Pancreas (tissue), 10 donors: Measurements from ENCODE around the gene VSTM1. TPM values are rescaled to one million over a fixed set of nuclear protein-coding genes. Genes with fewer than 3 reads are reported as not detected.

ENCODE experiments used
- ATAC-seq, 4 donors: fragments of 200-7000 bp; cut with Tn5 transposase; one replicate each; pipeline versions ENCODE4 v1.8.0 to v1.9.1; 2020; ENCODE audit warnings: mild to moderate bottlenecking in 4 of 4, moderate library complexity in 4 of 4
- DNase-seq, 6 donors: peaks; one replicate each; pipeline ENCODE4 v3.0.0-alpha.2; 2020
- FAIRE-seq: peaks from 2 replicates; lab custom pipeline; 2012; peaks lifted over from hg19 to GRCh38; lab: Jason Lieb, UNC
- H3K27ac ChIP-seq, 4 donors: fragments of 200-600 bp; sonication (generic); 1 replicate in 3 of 4; 2 replicates in 1 of 4; pipeline versions ENCODE4 v1.5.0 to v1.8.0; 2020
- H3K27me3 ChIP-seq, 4 donors: fragments of 200-600 bp; one replicate each; pipeline ENCODE4 v1.8.0; 2021
- H3K36me3 ChIP-seq, 3 donors: fragments of 200-600 bp; sonication (generic) in 1 of 3; one replicate each; pipeline versions ENCODE4 v1.5.0 to v1.8.0; 2020 to 2021
- H3K4me1 ChIP-seq, 3 donors: fragments of 200-600 bp; one replicate each; pipeline ENCODE4 v1.8.0; 2021
- H3K4me3 ChIP-seq, 4 donors: fragments of 200-600 bp; sonication (generic) in 2 of 4; one replicate each; pipeline versions ENCODE4 v1.5.0 to v1.8.0; 2020 to 2021
- H3K9me3 ChIP-seq, 4 donors: fragments of 200-600 bp; one replicate each; pipeline ENCODE4 v1.8.0; 2021
- WGBS, 2 donors: extraction: QIAGEN DNeasy Blood & Tissue Kit; methylation state at CpG; one replicate each; pipeline ENCODE4 v1.1.7; 2013; 5-methylcytosine and 5-hydroxymethylcytosine counted together
- intact Hi-C, 3 donors: fragments of 100-400 bp; cut with DNase I; formaldehyde crosslinking; loops; one replicate each; pipeline versions ENCODE4 v1.11.1 to v1.14.2; 2022
- polyA plus RNA-seq, 2 donors: library from polyadenylated mRNA; stranded (reverse); fragments of 200-250 nt; gene quantifications; one replicate each; pipeline ENCODE4 v1.2.3, GENCODE V29; 2013
- total RNA-seq, 6 donors: library from RNA; stranded (reverse); fragmentation: NEBNext Ultra II Directional in 4 of 6; extraction: Animal tissue kit (Norgen Biotek cat#: 25700) in 4 of 6; gene quantifications; one replicate each; pipeline versions ENCODE4 v1.2.1 to v1.2.4, GENCODE V29; 2021 to 2023
- TF ChIP-seq, protein P1 (sequence below), 4 donors: fragments of 200-600 bp; sonication (generic) in 3 of 4; IDR thresholded peaks; one replicate each; pipeline versions ENCODE4 v1.5.0 to v1.8.0; 2021; ENCODE audit warnings: antibody characterized with exemption in 4 of 4
- donor health status: healthy with polysubstance abuse.
- donor health status: DM: no; HTN: no; CAD: no; lungs with moderate emphysema.
- donor health status: DM: no; HTN: no; CAD: no.
- donor health status: control.
- donor health status: control.
- donor health status: Bipolar disorder and iron deficiency.
- donor health status: DM: yes; HTN: yes; CAD: no.
- donor health status: DM: no; HTN: no; CAD: no.
- donor health status: DM: no; HTN: no; CAD: no.
- donor health status: DM: yes; HTN: yes; CAD: no.

Gene VSTM1, protein sequence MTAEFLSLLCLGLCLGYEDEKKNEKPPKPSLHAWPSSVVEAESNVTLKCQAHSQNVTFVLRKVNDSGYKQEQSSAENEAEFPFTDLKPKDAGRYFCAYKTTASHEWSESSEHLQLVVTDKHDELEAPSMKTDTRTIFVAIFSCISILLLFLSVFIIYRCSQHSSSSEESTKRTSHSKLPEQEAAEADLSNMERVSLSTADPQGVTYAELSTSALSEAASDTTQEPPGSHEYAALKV
- total RNA-seq (not detected), polyA plus RNA-seq (not detected)

DNA sequence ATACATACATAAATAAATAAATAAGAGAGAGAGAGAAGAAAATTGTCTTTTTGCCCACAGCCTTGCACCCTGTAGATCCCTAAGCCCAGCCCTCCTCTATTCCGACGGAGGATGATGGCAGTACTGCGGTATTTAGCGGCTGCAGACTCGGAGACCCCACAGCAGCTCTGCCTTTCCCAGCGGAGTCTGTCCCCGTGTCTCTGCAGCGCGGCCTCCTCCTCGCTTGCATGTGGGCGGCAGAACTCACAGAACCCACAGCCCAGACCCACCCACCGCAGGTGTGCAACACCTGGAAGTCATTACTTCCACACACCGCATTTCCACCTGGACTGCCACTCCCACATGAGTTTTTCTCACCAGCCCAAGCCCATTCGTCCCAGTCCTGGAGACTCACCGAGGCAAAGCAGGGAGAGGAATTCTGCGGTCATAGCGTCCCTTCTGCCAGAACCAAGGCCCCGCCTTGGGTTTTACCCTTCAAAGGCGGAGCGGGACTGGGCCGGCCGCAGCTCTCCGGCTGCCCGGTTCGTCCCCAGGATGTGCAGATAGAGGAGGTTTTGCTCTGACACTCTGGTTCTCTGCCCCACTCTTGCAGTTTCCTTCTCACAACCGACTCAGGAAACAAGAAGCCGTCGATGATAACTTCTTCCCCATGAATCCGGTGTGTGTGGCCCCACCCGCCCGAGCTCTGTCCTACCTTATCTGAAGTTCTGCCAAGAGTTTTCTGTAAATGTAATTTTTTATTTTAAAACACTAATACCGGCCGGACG lies at the start of gene VSTM1:
Gene VSTM1 (minus strand): TSS at position 548 of the 767 bp plus-strand sequence. CDS start 120 bp downstream, at position 428.
- Histone ChIP-seq H3K4me1 (no peaks in the 10 kb centered on the region), H3K27me3 (peaks cover 0 to 5% (median 0%) of the 10 kb centered on the region in 4 donors), H3K4me3 (no peak within 1 kb of the TSS), H3K27ac (no peak within 1 kb of the TSS), H3K9me3 (no peaks in the 10 kb centered on the region), H3K36me3 (no peaks in the 10 kb centered on the region)
- intact Hi-C loops: no loop called here
- FAIRE-seq (no peak), ATAC-seq (no peak), DNase-seq (no peak)
- TF ChIP-seq, protein P1, sequence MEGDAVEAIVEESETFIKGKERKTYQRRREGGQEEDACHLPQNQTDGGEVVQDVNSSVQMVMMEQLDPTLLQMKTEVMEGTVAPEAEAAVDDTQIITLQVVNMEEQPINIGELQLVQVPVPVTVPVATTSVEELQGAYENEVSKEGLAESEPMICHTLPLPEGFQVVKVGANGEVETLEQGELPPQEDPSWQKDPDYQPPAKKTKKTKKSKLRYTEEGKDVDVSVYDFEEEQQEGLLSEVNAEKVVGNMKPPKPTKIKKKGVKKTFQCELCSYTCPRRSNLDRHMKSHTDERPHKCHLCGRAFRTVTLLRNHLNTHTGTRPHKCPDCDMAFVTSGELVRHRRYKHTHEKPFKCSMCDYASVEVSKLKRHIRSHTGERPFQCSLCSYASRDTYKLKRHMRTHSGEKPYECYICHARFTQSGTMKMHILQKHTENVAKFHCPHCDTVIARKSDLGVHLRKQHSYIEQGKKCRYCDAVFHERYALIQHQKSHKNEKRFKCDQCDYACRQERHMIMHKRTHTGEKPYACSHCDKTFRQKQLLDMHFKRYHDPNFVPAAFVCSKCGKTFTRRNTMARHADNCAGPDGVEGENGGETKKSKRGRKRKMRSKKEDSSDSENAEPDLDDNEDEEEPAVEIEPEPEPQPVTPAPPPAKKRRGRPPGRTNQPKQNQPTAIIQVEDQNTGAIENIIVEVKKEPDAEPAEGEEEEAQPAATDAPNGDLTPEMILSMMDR (IDR thresholded peaks at IDR 0.05): no peak
- WGBS, 2 donors: 61 to 73% methylated on average over 34 of the region's 34 CpGs

DNA sequence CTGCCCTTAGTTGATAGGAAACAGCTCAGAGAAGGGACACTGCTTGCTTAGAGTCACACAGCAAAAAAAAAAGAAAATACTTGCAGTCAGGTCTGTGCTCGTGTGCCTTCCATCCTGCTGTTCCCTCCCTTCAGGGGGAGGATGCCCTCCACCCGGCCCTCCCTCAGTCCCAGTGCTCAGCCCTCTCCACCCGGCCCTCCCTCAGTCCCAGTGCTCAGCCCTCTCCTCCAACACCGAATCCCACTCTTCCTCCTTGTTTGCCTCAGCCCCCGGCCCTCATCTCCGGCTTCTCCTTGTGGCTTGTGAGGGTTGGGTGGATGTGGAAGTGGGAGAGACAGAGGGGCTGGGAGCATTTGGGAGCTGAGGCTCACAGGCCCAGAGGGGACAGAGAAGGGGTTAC lies 46.0 kb upstream of the VSTM1 start:
- H3K4me1 ChIP-seq: peaks cover 4 to 6% (median 5%) of the 10 kb centered on the region in 3 donors
- WGBS, 2 donors: 79 to 82% methylated on average over 6 of the region's 6 CpGs
- H3K36me3 ChIP-seq: peaks cover 0 to 21% (median 0%) of the 10 kb centered on the region in 3 donors
- no peak overlapping the region for H3K4me3 ChIP-seq
- ATAC-seq (no peak), FAIRE-seq (no peak), DNase-seq (no peak)
- no peak overlapping the region for H3K27ac ChIP-seq
- intact Hi-C loops: no loop called here
- H3K27me3 ChIP-seq: no peaks in the 10 kb centered on the region
- H3K9me3 ChIP-seq: no peaks in the 10 kb centered on the region
- TF ChIP-seq, protein P1 (IDR thresholded peaks at IDR 0.05): no peak

GRCh38 chr19:54108496-54108895 lies 44.8 kb upstream of the VSTM1 start:
- ATAC-seq (no peak), DNase-seq (no peak), FAIRE-seq (no peak)
- H3K27ac ChIP-seq: no peak overlapping the region
- intact Hi-C loops: no loop called here
- TF ChIP-seq, protein P1 (IDR thresholded peaks at IDR 0.05): no peak
- no peak overlapping the region for H3K4me3 ChIP-seq
- no peaks in the 10 kb centered on the region for H3K27me3 ChIP-seq
- peaks cover 0 to 21% (median 0%) of the 10 kb centered on the region in 3 donors for H3K36me3 ChIP-seq
- H3K4me1 ChIP-seq: peaks cover 0 to 4% (median 0%) of the 10 kb centered on the region in 3 donors
- 78 to 80% methylated on average over 7 of the region's 7 CpGs for WGBS, 2 donors
- no peaks in the 10 kb centered on the region for H3K9me3 ChIP-seq

GRCh38 chr19:54107876-54108490 lies 44.3 kb upstream of the VSTM1 start:
- Histone ChIP-seq H3K36me3 (peaks cover 0 to 21% (median 0%) of the 10 kb centered on the region in 3 donors), H3K27ac (no peak overlapping the region), H3K4me3 (no peak overlapping the region), H3K4me1 (peaks cover 0 to 5% (median 0%) of the 10 kb centered on the region in 3 donors), H3K27me3 (no peaks in the 10 kb centered on the region), H3K9me3 (no peaks in the 10 kb centered on the region)
- intact Hi-C loops: no loop called here
- whole genome bisulfite sequencing, 2 donors: 81 to 87% methylated on average over 21 of the region's 21 CpGs
- ATAC-seq: no peak
- TF ChIP-seq, protein P1 (IDR thresholded peaks at IDR 0.05): no peak
- peak in 3 of 6 donors; percentile 10 to 68 (median 41) for DNase-seq
- FAIRE-seq: no peak
